Measurements from ENCODE around the gene ZC3HAV1.

- TF ChIP-seq CTCF (IDR thresholded peaks at IDR 0.05) = no peak
- TF ChIP-seq POLR2A (IDR thresholded peaks at IDR 0.05) = peak in 1 of 2 donors; percentile 22
- peak; percentile 42 to 88 for TF ChIP-seq EP300 (IDR thresholded peaks at IDR 0.05)
Observed at GRCh38 chr7:139133335-139134139, 24.0 kb upstream of the ZC3HAV1 start.
